WTC11 (cell line): ENCODE results near the gene HAO2. TPM values are rescaled to one million over a fixed set of nuclear protein-coding genes. Genes with fewer than 3 reads are reported as not detected.
A peak's percentile ranks its signal among the peaks of the same experiment; 100 is the strongest.

Experiments used
- ATAC-seq: fragments of 200-7000 bp; cut with Tn5 transposase; 2 replicates; pipeline ENCODE4 v1.10.0; 2021; ENCODE audit warnings: mild to moderate bottlenecking, moderate library complexity
- CTCF ChIA-PET: fragments of 300-600 bp; sonication (Branson Sonifier 250); formaldehyde crosslinking; loops from one replicate; lab custom pipeline; 2021; ENCODE audit warnings: antibody characterized with exemption; lab: Charles Lee
- POLR2A ChIA-PET: fragments of 350-600 bp; sonication (Branson Sonifier 250); formaldehyde crosslinking; loops from one replicate; lab custom pipeline; 2021; ENCODE audit warnings: antibody characterized with exemption; lab: Charles Lee
- DNase-seq: peaks from one replicate; pipeline ENCODE4 v3.0.0; 2021; ENCODE audit warnings: low spot score
- H3K27ac Mint-ChIP-seq: 2 replicates; pipeline ENCODE4 v1.8.0; 2021; ENCODE audit warnings: mixed read lengths
- H3K27me3 Mint-ChIP-seq: 2 replicates; pipeline ENCODE4 v1.8.0; 2021; ENCODE audit warnings: low read depth, mild to moderate bottlenecking, moderate library complexity, mixed read lengths
- H3K36me3 Mint-ChIP-seq: 2 replicates; pipeline ENCODE4 v1.8.0; 2021; ENCODE audit warnings: mixed read lengths
- H3K4me1 Mint-ChIP-seq: 2 replicates; pipeline ENCODE4 v1.8.0; 2022; ENCODE audit warnings: mixed read lengths
- H3K4me3 Mint-ChIP-seq: 2 replicates; pipeline ENCODE4 v1.8.0; 2021; ENCODE audit warnings: mild to moderate bottlenecking, moderate library complexity, mixed read lengths
- H3K9me3 Mint-ChIP-seq: 2 replicates; pipeline ENCODE4 v1.8.0; 2021; ENCODE audit warnings: mixed read lengths
- FOXK1 ChIP-seq: sonication (generic); formaldehyde crosslinking; IDR thresholded peaks from 2 replicates; pipeline ENCODE4 v1.8.0; 2022; ENCODE audit warnings: mild to moderate bottlenecking, moderate library complexity, missing genetic modification reagents
- GRHL2 ChIP-seq: fragments of 250-450 bp; sonication (Bioruptor Pico); IDR thresholded peaks from 2 replicates; pipeline ENCODE4 v1.8.0; 2022; ENCODE audit warnings: mild to moderate bottlenecking, moderate library complexity; ENCODE audit not compliant: insufficient replicate concordance, severe bottlenecking
- JAZF1 ChIP-seq: fragments of 250-450 bp; sonication (Bioruptor Pico); IDR thresholded peaks from 2 replicates; pipeline ENCODE4 v1.9.0; 2021; ENCODE audit warnings: moderate library complexity, mild to moderate bottlenecking, inconsistent platforms
- KAT7 ChIP-seq: sonication (generic); formaldehyde crosslinking; IDR thresholded peaks from 2 replicates; pipeline ENCODE4 v1.8.1; 2023; ENCODE audit warnings: missing genetic modification reagents, mild to moderate bottlenecking, borderline replicate concordance
- NR1H2 ChIP-seq: sonication (generic); formaldehyde crosslinking; IDR thresholded peaks from 2 replicates; pipeline ENCODE4 v1.9.0; 2021; ENCODE audit warnings: mild to moderate bottlenecking, moderate library complexity, missing genetic modification reagents
- NR2C2 ChIP-seq: sonication (generic); formaldehyde crosslinking; IDR thresholded peaks from 2 replicates; pipeline ENCODE4 v1.8.0; 2022; ENCODE audit warnings: mild to moderate bottlenecking, missing genetic modification reagents
- PRRX2 ChIP-seq: fragments of 250-450 bp; sonication (Bioruptor Pico); IDR thresholded peaks from 2 replicates; pipeline ENCODE4 v1.8.0; 2021; ENCODE audit warnings: mild to moderate bottlenecking
- SMAD3 ChIP-seq: sonication (generic); formaldehyde crosslinking; IDR thresholded peaks from 2 replicates; pipeline ENCODE4 v1.8.0; 2022; ENCODE audit warnings: missing genetic modification reagents, mild to moderate bottlenecking, borderline replicate concordance
- SOX15 ChIP-seq: fragments of 250-450 bp; sonication (Bioruptor Pico); IDR thresholded peaks from 2 replicates; pipeline ENCODE4 v1.9.0; 2021; ENCODE audit warnings: mild to moderate bottlenecking
- SP1 ChIP-seq: sonication (generic); formaldehyde crosslinking; conservative IDR thresholded peaks from 2 replicates; pipeline ENCODE4 v1.8.1; 2022; ENCODE audit warnings: missing genetic modification reagents
- TP53 ChIP-seq: sonication (generic); formaldehyde crosslinking; IDR thresholded peaks from 2 replicates; pipeline ENCODE4 v1.8.1; 2023; ENCODE audit warnings: mild to moderate bottlenecking, missing genetic modification reagents
- ZBTB21 ChIP-seq: sonication (generic); formaldehyde crosslinking; IDR thresholded peaks from 2 replicates; pipeline ENCODE4 v1.8.1; 2023; ENCODE audit warnings: mild to moderate bottlenecking, missing genetic modification reagents, borderline replicate concordance
- ZNF121 ChIP-seq: sonication (generic); formaldehyde crosslinking; IDR thresholded peaks from 2 replicates; pipeline ENCODE4 v1.8.0; 2023; ENCODE audit warnings: missing genetic modification reagents
- ZNF263 ChIP-seq: sonication (generic); formaldehyde crosslinking; IDR thresholded peaks from 2 replicates; pipeline ENCODE4 v1.8.1; 2022; ENCODE audit warnings: low read depth, mild to moderate bottlenecking, moderate library complexity, missing genetic modification reagents
- ZNF416 ChIP-seq: fragments of 250-450 bp; sonication (Bioruptor Pico); IDR thresholded peaks from 2 replicates; pipeline ENCODE4 v1.9.0; 2021; ENCODE audit warnings: mild to moderate bottlenecking, inconsistent platforms
- ZNF423 ChIP-seq: fragments of 250-450 bp; sonication (Bioruptor Pico); IDR thresholded peaks from 2 replicates; pipeline ENCODE4 v2.1.2; 2022; ENCODE audit warnings: mild to moderate bottlenecking, moderate library complexity
- total RNA-seq: library from RNA; stranded (reverse); gene quantifications from 3 replicates; pipeline ENCODE4 v1.2.3, GENCODE V29; 2021
- TF ChIP-seq, protein P1 (sequence below): sonication (generic); formaldehyde crosslinking; IDR thresholded peaks from 2 replicates; pipeline ENCODE4 v1.8.0; 2023; ENCODE audit warnings: missing genetic modification reagents
- TF ChIP-seq, protein P2 (sequence below): sonication (generic); formaldehyde crosslinking; IDR thresholded peaks from 2 replicates; pipeline ENCODE4 v1.8.0; 2023; ENCODE audit warnings: mild to moderate bottlenecking, missing genetic modification reagents
- TF ChIP-seq, protein P3 (sequence below): fragments of 200-600 bp; IDR thresholded peaks from 2 replicates; pipeline ENCODE4 v1.8.0; 2022; ENCODE audit warnings: antibody characterized with exemption
- TF ChIP-seq, protein P4 (sequence below): fragments of 250-450 bp; sonication (Bioruptor Pico); IDR thresholded peaks from 2 replicates; pipeline ENCODE4 v2.1.2; 2022; ENCODE audit warnings: mild to moderate bottlenecking, moderate library complexity

Gene HAO2
- total RNA-seq, 1 experiment from 2014 or later = 1.0 TPM

DNA sequence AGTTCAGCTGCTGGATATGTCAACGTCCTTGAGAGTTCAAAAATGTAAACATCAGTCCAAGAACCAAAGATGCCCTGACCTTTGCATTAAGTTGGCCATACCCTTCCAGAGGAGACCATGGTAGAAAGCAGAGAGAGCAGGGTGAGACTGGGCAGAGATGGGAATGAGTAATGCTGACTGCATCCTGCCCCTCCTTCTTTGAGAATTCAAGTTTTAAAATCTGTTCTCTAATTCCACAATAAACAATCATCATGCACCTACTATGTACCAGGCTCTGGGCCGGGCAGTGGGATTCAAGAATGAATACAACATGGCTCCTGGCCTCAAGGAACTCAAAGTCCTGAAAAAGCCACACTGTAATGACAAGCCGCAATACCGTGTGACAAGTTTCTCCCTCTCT, 3.9 kb upstream of the HAO2 start:
- Mint-ChIP-seq H3K9me3 (no peaks in the 10 kb centered on the region), H3K36me3 (no peaks in the 10 kb centered on the region), H3K4me1 (peaks cover 35% of the 10 kb centered on the region), H3K4me3 (no peak overlapping the region), H3K27ac (no peak overlapping the region)
- no peak for ATAC-seq
- CTCF ChIA-PET = interaction anchor here (0.8 kb wide), 1 partner anchor 88 kb away, joined by 3 read pairs; no protein-coding TSS in a partner anchor
- no peak for TF ChIP-seq TP53
- TF ChIP-seq, protein P1, sequence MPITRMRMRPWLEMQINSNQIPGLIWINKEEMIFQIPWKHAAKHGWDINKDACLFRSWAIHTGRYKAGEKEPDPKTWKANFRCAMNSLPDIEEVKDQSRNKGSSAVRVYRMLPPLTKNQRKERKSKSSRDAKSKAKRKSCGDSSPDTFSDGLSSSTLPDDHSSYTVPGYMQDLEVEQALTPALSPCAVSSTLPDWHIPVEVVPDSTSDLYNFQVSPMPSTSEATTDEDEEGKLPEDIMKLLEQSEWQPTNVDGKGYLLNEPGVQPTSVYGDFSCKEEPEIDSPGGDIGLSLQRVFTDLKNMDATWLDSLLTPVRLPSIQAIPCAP = no peak
- no peak for TF ChIP-seq NR1H2
- TF ChIP-seq ZBTB21 (CRISPR knock-in tag) = no peak
- no peak for TF ChIP-seq SOX15 (CRISPR knock-in tag)
- TF ChIP-seq ZNF121 (CRISPR knock-in tag) = no peak
- TF ChIP-seq JAZF1 (CRISPR knock-in tag) = no peak
- TF ChIP-seq, protein P2, sequence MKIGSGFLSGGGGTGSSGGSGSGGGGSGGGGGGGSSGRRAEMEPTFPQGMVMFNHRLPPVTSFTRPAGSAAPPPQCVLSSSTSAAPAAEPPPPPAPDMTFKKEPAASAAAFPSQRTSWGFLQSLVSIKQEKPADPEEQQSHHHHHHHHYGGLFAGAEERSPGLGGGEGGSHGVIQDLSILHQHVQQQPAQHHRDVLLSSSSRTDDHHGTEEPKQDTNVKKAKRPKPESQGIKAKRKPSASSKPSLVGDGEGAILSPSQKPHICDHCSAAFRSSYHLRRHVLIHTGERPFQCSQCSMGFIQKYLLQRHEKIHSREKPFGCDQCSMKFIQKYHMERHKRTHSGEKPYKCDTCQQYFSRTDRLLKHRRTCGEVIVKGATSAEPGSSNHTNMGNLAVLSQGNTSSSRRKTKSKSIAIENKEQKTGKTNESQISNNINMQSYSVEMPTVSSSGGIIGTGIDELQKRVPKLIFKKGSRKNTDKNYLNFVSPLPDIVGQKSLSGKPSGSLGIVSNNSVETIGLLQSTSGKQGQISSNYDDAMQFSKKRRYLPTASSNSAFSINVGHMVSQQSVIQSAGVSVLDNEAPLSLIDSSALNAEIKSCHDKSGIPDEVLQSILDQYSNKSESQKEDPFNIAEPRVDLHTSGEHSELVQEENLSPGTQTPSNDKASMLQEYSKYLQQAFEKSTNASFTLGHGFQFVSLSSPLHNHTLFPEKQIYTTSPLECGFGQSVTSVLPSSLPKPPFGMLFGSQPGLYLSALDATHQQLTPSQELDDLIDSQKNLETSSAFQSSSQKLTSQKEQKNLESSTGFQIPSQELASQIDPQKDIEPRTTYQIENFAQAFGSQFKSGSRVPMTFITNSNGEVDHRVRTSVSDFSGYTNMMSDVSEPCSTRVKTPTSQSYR (CRISPR knock-in tag) = no peak
- TF ChIP-seq SMAD3 (CRISPR knock-in tag) = no peak
- no peak for TF ChIP-seq ZNF423 (CRISPR knock-in tag)
- TF ChIP-seq, all 79 proteins: peak for 0
- no peak for DNase-seq
- POLR2A ChIA-PET = interaction anchor here (0.7 kb wide), 1 partner anchor 79 kb away, joined by 3 read pairs; no protein-coding TSS in a partner anchor
- H3K27me3 Mint-ChIP-seq = peaks cover 17% of the 10 kb centered on the region

DNA sequence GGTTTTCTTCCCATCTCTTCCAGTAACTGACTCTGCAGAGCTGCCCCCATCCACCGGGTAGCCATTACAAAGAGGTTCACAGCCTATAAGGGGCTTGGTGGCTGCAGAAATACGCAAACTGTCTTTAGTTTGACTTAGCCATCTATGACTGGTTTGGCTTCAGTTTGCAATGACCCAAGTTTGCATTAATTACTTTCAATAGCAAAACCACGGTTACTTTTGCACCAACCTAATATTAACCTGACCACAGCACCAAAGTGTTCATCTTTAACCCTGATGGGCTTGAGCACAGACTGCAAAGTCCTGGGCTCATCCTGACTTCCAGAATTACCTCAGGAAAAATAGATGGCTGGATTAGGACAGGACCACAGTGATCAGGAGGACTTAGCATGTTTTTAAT, 2.2 kb upstream of the HAO2 start:
- Mint-ChIP-seq H3K4me1 (peaks cover 39% of the 10 kb centered on the region), H3K36me3 (no peaks in the 10 kb centered on the region)
- no peak for ATAC-seq
- TF ChIP-seq TP53 = no peak
- no peak for TF ChIP-seq PRRX2 (CRISPR knock-in tag)
- TF ChIP-seq, all 79 proteins: peak for 0
- Mint-ChIP-seq H3K9me3 (no peaks in the 10 kb centered on the region), H3K27me3 (peaks cover 17% of the 10 kb centered on the region), H3K27ac (no peak overlapping the region), H3K4me3 (no peak overlapping the region)
- CTCF ChIA-PET = interaction anchor here (0.8 to 3.1 kb wide), 12 partner anchors 9 to 110 kb away, joined by 3 to 41 read pairs (median 5); no protein-coding TSS in a partner anchor
- POLR2A ChIA-PET = no interaction called here
- DNase-seq = no peak

DNA sequence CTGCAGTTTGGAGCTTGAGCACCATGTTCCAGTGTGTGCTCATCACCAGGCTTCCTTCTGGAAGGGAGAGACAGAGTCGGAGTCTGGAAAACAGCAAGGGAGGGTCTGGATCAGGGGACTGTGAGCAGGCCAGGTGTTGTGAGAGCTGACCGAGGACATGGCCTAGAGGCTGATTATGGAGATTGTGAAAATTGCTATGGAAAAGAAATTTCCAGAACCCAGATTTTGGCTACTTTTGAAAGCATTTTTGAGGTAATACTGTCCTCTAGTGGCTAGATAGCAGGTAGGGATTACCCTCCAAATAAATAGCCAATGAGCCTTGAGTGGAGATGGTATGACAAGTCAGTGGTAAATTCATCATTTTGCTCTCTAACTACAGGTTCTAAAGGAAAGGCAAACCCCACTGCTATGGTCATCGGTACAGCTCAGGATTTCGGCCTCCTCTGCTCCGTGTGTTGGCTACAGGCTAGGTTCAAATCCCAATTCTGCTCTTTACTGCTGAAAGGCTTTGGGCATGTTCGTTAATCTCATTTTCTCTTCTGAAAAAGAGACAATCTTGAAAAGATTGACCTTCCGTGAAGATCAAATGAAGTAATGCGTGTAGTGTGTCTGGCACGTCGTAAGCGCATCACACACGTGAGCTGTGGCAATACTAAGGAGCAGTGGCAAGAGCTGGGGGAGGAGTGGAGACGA, 1.0 kb upstream of the HAO2 start:
- H3K4me3 Mint-ChIP-seq = no peak overlapping the region
- TF ChIP-seq, protein P3, sequence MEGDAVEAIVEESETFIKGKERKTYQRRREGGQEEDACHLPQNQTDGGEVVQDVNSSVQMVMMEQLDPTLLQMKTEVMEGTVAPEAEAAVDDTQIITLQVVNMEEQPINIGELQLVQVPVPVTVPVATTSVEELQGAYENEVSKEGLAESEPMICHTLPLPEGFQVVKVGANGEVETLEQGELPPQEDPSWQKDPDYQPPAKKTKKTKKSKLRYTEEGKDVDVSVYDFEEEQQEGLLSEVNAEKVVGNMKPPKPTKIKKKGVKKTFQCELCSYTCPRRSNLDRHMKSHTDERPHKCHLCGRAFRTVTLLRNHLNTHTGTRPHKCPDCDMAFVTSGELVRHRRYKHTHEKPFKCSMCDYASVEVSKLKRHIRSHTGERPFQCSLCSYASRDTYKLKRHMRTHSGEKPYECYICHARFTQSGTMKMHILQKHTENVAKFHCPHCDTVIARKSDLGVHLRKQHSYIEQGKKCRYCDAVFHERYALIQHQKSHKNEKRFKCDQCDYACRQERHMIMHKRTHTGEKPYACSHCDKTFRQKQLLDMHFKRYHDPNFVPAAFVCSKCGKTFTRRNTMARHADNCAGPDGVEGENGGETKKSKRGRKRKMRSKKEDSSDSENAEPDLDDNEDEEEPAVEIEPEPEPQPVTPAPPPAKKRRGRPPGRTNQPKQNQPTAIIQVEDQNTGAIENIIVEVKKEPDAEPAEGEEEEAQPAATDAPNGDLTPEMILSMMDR = peak; percentile 88
- TF ChIP-seq ZNF121 (CRISPR knock-in tag) (peak; percentile 75; the same call in 1 of the 2 replicates), PRRX2 (CRISPR knock-in tag) (no peak)
- peaks cover 17% of the 10 kb centered on the region for H3K27me3 Mint-ChIP-seq
- ATAC-seq = peak; percentile 65
- H3K9me3 Mint-ChIP-seq = no peaks in the 10 kb centered on the region
- ChIA-PET POLR2A (no interaction called here), CTCF (interaction anchor here (0.7 to 3.1 kb wide), 18 partner anchors 10 to 358 kb away, joined by 3 to 41 read pairs (median 4); no protein-coding TSS in a partner anchor)
- H3K36me3 Mint-ChIP-seq = no peaks in the 10 kb centered on the region
- H3K4me1 Mint-ChIP-seq = peaks cover 47% of the 10 kb centered on the region
- H3K27ac Mint-ChIP-seq = no peak overlapping the region
- DNase-seq = no peak

DNA sequence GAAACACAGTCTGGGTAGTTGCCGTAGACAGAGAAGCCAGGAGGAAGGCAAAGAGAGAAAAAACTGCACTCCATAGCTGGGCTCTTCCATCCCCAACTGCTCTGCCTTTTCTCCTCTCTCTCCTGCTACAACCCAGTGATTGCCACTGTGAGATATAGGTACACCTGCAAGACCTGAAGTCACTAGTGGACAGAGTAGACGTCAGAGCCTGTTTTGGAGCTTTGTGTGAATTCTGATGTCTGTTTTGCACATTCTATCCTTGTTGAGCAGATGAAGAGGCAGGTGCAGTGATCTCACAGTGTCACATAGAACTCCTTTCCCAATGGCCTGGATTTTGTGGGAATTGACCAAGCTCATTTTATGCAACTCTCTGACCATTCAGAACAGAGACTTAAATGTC, 2.2 kb downstream of the HAO2 start:
- no peak overlapping the region; the same call in 1 of the 2 replicates for H3K27ac Mint-ChIP-seq
- CTCF ChIA-PET = interaction anchor here (1.1 to 1.9 kb wide), 5 partner anchors 54 to 230 kb away, joined by 3 to 13 read pairs (median 5); partner anchors contain the start of gene WARS2
- H3K36me3 Mint-ChIP-seq = no peaks in the 10 kb centered on the region
- no peak for TF ChIP-seq KAT7 (CRISPR knock-in tag)
- no peak for TF ChIP-seq FOXK1 (CRISPR knock-in tag)
- TF ChIP-seq ZNF416 (CRISPR knock-in tag) = no peak
- no peak for TF ChIP-seq ZNF263 (CRISPR knock-in tag)
- TF ChIP-seq NR2C2 (CRISPR knock-in tag) = no peak
- no peak for TF ChIP-seq SP1 (CRISPR knock-in tag)
- TF ChIP-seq, protein P4, sequence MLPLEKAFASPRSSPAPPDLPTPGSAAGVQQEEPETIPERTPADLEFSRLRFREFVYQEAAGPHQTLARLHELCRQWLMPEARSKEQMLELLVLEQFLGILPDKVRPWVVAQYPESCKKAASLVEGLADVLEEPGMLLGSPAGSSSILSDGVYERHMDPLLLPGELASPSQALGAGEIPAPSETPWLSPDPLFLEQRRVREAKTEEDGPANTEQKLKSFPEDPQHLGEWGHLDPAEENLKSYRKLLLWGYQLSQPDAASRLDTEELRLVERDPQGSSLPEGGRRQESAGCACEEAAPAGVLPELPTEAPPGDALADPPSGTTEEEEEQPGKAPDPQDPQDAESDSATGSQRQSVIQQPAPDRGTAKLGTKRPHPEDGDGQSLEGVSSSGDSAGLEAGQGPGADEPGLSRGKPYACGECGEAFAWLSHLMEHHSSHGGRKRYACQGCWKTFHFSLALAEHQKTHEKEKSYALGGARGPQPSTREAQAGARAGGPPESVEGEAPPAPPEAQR (CRISPR knock-in tag) = no peak
- TF ChIP-seq, protein P1 = no peak
- TF ChIP-seq GRHL2 (CRISPR knock-in tag) = no peak
- TF ChIP-seq, all 79 proteins: peak for 0
- DNase-seq (no peak), ATAC-seq (no peak)
- Mint-ChIP-seq H3K4me3 (no peak overlapping the region), H3K4me1 (peaks cover 42% of the 10 kb centered on the region), H3K9me3 (peaks cover 4% of the 10 kb centered on the region), H3K27me3 (peaks cover 12% of the 10 kb centered on the region)
- POLR2A ChIA-PET = no interaction called here
